Ishikawa (cell line): ENCODE measurements around the gene SNRPN.

Experiments
- CEBPB ChIP-seq: IDR thresholded peaks from 2 replicates; pipeline ENCODE4 v1.6.1; 2012
- CREB1 ChIP-seq: IDR thresholded peaks from 2 replicates; pipeline ENCODE4 v1.6.1; 2012; ENCODE audit warnings: low read depth
- EGR1 ChIP-seq: IDR thresholded peaks from 2 replicates; pipeline ENCODE4 v1.6.1; 2012
- EP300 ChIP-seq: IDR thresholded peaks from 2 replicates; pipeline ENCODE4 v1.6.1; 2012; ENCODE audit warnings: borderline replicate concordance
- FOXM1 ChIP-seq: IDR thresholded peaks from 2 replicates; pipeline ENCODE4 v1.6.1; 2012; ENCODE audit warnings: low read depth, borderline replicate concordance
- NFIC ChIP-seq: IDR thresholded peaks from 2 replicates; pipeline ENCODE4 v1.6.1; 2012
- RAD21 ChIP-seq: IDR thresholded peaks from 2 replicates; pipeline ENCODE4 v1.6.1; 2012; ENCODE audit warnings: low read depth
- TAF1 ChIP-seq: IDR thresholded peaks from 2 replicates; pipeline ENCODE4 v1.6.1; 2012; ENCODE audit warnings: low read depth, mild to moderate bottlenecking
- TCF12 ChIP-seq: IDR thresholded peaks from 2 replicates; pipeline ENCODE4 v1.6.1; 2012; ENCODE audit warnings: low read depth
- TEAD4 ChIP-seq: IDR thresholded peaks from 2 replicates; pipeline ENCODE4 v1.6.1; 2012
- YY1 ChIP-seq: IDR thresholded peaks from 2 replicates; pipeline ENCODE4 v1.6.1; 2012; ENCODE audit warnings: low read depth
- ZBTB7A ChIP-seq: IDR thresholded peaks from 2 replicates; pipeline ENCODE4 v1.6.1; 2012; ENCODE audit warnings: low read depth
- TF ChIP-seq, protein P1 (sequence below): IDR thresholded peaks from 2 replicates; pipeline ENCODE4 v1.6.1; 2012; ENCODE audit warnings: low read depth, mild to moderate bottlenecking
- TF ChIP-seq, protein P2 (sequence below): IDR thresholded peaks from 2 replicates; pipeline ENCODE4 v1.6.1; 2012
- TF ChIP-seq, protein P3 (sequence below): IDR thresholded peaks from 2 replicates; pipeline ENCODE4 v1.6.1; 2012

Gene SNRPN

DNA sequence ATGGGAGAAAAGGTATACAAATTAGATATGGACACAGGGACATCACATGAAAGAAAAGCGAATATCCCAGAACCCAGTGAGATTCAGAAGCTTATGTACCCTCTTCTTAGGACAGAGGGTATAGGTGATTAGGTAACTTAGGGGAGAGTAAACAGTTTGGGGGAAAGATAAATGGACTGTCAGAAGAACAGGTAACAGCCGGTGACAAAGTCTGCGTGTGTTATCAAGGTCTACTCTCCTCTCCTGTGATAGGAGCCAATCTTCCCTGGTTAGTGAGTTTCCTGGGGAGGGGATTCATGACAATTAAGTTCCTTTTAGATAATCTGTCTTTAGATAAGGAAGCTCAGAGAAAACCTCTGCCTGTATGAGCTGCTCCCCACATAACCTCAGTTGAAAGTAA lies 30.6 kb upstream of the SNRPN start:
- TF ChIP-seq YY1, result no peak

DNA sequence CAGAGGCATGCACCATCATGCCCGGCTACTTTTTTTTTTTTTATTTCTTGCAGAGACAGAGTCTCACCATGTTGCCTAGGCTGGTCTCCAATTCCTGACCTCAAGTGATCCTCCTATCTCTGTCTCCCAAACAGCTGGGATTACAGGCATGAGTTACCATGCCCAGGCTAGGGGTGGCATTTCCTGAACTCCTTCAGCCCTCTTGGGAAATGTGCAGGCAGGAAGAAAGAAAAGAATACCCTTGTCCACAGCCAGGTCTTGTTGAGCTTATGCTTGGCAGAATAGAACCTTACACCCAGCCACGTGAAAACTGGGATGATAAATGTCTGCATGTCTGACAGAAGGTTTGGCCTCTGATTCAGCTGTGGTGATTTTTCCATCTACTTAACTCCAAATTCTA lies 30.2 kb upstream of the SNRPN start:
- TF ChIP-seq, protein P1, sequence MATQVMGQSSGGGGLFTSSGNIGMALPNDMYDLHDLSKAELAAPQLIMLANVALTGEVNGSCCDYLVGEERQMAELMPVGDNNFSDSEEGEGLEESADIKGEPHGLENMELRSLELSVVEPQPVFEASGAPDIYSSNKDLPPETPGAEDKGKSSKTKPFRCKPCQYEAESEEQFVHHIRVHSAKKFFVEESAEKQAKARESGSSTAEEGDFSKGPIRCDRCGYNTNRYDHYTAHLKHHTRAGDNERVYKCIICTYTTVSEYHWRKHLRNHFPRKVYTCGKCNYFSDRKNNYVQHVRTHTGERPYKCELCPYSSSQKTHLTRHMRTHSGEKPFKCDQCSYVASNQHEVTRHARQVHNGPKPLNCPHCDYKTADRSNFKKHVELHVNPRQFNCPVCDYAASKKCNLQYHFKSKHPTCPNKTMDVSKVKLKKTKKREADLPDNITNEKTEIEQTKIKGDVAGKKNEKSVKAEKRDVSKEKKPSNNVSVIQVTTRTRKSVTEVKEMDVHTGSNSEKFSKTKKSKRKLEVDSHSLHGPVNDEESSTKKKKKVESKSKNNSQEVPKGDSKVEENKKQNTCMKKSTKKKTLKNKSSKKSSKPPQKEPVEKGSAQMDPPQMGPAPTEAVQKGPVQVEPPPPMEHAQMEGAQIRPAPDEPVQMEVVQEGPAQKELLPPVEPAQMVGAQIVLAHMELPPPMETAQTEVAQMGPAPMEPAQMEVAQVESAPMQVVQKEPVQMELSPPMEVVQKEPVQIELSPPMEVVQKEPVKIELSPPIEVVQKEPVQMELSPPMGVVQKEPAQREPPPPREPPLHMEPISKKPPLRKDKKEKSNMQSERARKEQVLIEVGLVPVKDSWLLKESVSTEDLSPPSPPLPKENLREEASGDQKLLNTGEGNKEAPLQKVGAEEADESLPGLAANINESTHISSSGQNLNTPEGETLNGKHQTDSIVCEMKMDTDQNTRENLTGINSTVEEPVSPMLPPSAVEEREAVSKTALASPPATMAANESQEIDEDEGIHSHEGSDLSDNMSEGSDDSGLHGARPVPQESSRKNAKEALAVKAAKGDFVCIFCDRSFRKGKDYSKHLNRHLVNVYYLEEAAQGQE, result no peak
- no peak for TF ChIP-seq ZBTB7A
- no peak for TF ChIP-seq YY1
- TF ChIP-seq, protein P2, sequence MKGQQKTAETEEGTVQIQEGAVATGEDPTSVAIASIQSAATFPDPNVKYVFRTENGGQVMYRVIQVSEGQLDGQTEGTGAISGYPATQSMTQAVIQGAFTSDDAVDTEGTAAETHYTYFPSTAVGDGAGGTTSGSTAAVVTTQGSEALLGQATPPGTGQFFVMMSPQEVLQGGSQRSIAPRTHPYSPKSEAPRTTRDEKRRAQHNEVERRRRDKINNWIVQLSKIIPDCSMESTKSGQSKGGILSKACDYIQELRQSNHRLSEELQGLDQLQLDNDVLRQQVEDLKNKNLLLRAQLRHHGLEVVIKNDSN, result no peak
- TF ChIP-seq TEAD4, result no peak

DNA sequence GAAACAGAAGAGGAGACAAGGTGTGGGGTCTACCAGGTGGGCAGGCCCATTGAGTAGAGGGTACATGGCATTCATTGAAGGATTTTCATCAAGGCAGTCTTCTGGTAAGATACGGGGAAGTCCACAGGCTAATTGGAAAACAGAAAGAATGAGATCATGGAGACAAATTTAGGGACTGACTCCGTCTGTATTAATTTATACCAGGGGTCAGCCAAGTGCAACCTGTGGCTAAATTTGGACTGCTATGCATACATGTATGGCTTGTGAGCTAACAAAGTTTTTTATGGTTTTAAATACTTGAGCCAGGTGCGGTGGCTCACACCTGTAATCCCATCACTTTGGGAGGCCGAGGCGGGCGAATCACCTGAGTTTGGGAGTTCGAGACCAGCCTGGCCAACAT lies 21.1 kb upstream of the SNRPN start:
- TF ChIP-seq YY1, result no peak
- no peak for TF ChIP-seq TCF12
- no peak for TF ChIP-seq TEAD4
- TF ChIP-seq TAF1, result no peak
- TF ChIP-seq CEBPB, result no peak
- no peak for TF ChIP-seq ZBTB7A
- no peak for TF ChIP-seq FOXM1
- TF ChIP-seq, protein P2, result no peak

DNA sequence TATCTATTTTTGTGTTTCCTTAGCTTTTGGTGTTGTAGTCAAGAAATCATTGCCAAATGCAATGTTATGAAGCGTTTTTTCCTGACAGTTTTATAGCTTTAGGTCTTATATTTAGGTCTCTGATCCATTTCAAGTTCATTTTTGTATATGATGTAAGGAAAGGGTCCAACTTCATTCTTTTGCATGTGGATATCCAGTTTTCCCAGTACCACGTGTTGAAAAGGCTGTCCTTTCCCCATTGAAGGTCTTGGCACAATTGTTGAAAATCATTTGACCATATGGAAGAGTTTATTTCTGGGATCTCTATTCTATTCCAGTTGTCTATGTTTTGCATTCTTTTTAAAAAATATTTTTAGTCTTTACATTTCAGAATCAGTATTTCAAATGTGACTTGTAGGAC lies 14.6 kb upstream of the SNRPN start:
- TF ChIP-seq EGR1, result no peak
- TF ChIP-seq CEBPB, result no peak
- TF ChIP-seq, protein P1, result no peak
- TF ChIP-seq TAF1, result no peak
- TF ChIP-seq RAD21, result no peak
- TF ChIP-seq FOXM1, result no peak
- TF ChIP-seq NFIC, result no peak
- TF ChIP-seq, protein P3, sequence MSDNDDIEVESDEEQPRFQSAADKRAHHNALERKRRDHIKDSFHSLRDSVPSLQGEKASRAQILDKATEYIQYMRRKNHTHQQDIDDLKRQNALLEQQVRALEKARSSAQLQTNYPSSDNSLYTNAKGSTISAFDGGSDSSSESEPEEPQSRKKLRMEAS, result no peak
- TF ChIP-seq EP300, result no peak
- no peak for TF ChIP-seq YY1
- TF ChIP-seq TEAD4, result no peak
- no peak for TF ChIP-seq CREB1
- no peak for TF ChIP-seq ZBTB7A
- TF ChIP-seq, protein P2, result no peak
- no peak for TF ChIP-seq TCF12

DNA sequence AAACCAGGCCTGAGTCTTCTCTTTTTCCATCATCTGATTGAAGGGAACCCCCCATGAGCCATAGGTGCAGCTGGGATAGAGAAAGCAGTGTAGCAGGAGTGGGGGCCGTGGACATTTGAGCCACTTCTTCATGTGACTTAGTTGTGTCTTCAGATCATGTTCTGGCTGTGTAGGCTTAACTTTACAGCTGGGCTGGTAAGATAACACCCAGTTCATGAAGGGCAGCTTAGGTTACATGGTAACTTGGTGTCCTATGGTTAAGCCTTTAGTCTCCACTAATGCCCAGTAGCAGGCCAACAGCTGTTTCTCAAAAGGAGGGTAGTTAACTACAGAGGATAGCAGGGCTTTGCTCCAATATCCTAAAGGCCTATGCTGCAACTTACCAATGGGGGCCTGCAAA lies 11.4 kb upstream of the SNRPN start:
- TF ChIP-seq TCF12 (no peak), NFIC (no peak), FOXM1 (no peak), ZBTB7A (no peak), CREB1 (no peak), RAD21 (no peak), TEAD4 (no peak), CEBPB (no peak), EP300 (no peak), YY1 (no peak), TAF1 (no peak), EGR1 (no peak)
- TF ChIP-seq, protein P3, result no peak
- TF ChIP-seq, protein P1, result no peak
- TF ChIP-seq, protein P2, result no peak
